GM10248 (cell line): ENCODE data around the gene ARID3A.
A peak's percentile ranks its signal among the peaks of the same experiment; 100 is the strongest.

Source experiments
- CTCF ChIA-PET: fragments of 300-600 bp; sonication (Branson Sonifier 250); formaldehyde crosslinking; extraction: SDS; loops from one replicate; lab custom pipeline; 2021; ENCODE audit warnings: antibody characterized with exemption; lab: Yijun Ruan, JAX
- POLR2A ChIA-PET: fragments of 350-650 bp; sonication (Branson Sonifier 250); formaldehyde crosslinking; extraction: SDS; loops from one replicate; lab custom pipeline; 2020; ENCODE audit warnings: antibody characterized with exemption; lab: Yijun Ruan, JAX
- DNase-seq: peaks from one replicate; pipeline ENCODE4 v3.0.0; 2012; ENCODE audit errors: extremely low spot score
- CTCF ChIP-seq: IDR thresholded peaks from 2 replicates; pipeline ENCODE4 v1.5.1; 2012; ENCODE audit warnings: mild to moderate bottlenecking, low read depth; ENCODE audit errors: extremely low read depth, missing control alignments, control extremely low read depth

ARID3A gene

GRCh38 chr19:929891-930258 is 4.0 kb downstream of the ARID3A start:
- CTCF ChIA-PET = no interaction called here

GRCh38 chr19:931860-932647 is 6.2 kb downstream of the ARID3A start:
- CTCF ChIA-PET = interaction anchor here (0.8 to 2.0 kb wide), 4 partner anchors 9 to 52 kb away, joined by 3 to 10 read pairs (median 6); partner anchors contain the start of gene WDR18
- POLR2A ChIA-PET = interaction anchor here (0.6 to 1.6 kb wide), 2 partner anchors 16 to 128 kb away, joined by 8 read pairs; no protein-coding TSS in a partner anchor

More at GRCh38 chr19:929891-930258, 4.0 kb downstream of the ARID3A start:
- POLR2A ChIA-PET = no interaction called here
- TF ChIP-seq CTCF = no peak
- DNase-seq = no peak

GRCh38 chr19:932648-933552 is 7.1 kb downstream of the ARID3A start:
- ChIA-PET CTCF (interaction anchor here (0.8 to 2.0 kb wide), 7 partner anchors 10 to 72 kb away, joined by 3 to 10 read pairs (median 3); partner anchors contain the start of gene WDR18), POLR2A (interaction anchor here (0.8 to 1.6 kb wide), 2 partner anchors 15 to 341 kb away, joined by 3 to 8 read pairs; no protein-coding TSS in a partner anchor)
- no peak for TF ChIP-seq CTCF
- peak; percentile 59 for DNase-seq

More at GRCh38 chr19:931860-932647, 6.2 kb downstream of the ARID3A start:
- no peak for DNase-seq
- no peak for TF ChIP-seq CTCF

- no peak for DNase-seq
- TF ChIP-seq CTCF = no peak
- ChIA-PET POLR2A (interaction anchor here (0.8 to 1.6 kb wide), 2 partner anchors 14 to 340 kb away, joined by 3 to 8 read pairs; no protein-coding TSS in a partner anchor), CTCF (interaction anchor here (0.8 to 2.0 kb wide), 5 partner anchors 9 to 72 kb away, joined by 3 to 10 read pairs (median 3); partner anchors contain the start of gene WDR18)
These were observed 7.7 kb downstream of the ARID3A start for GRCh38 chr19:933553-933882.

GRCh38 chr19:934197-934840 is 8.5 kb downstream of the ARID3A start:
- no peak for DNase-seq
- no peak for TF ChIP-seq CTCF
- POLR2A ChIA-PET = no interaction called here
- CTCF ChIA-PET = interaction anchor here (0.9 to 4.8 kb wide), 2 partner anchors 8 to 48 kb away, joined by 3 to 22 read pairs; partner anchors contain the start of gene WDR18
